HepG2 (cell line): Measurements from ENCODE around the gene FITM2. TPM values are rescaled to one million over a fixed set of nuclear protein-coding genes. Genes with fewer than 3 reads are reported as not detected.

Source experiments
- ARNT ChIP-seq: fragments of 450-650 bp; IDR thresholded peaks from 2 replicates; pipeline ENCODE4 v1.6.1; 2017
- ATRX ChIP-seq: sonication (generic); formaldehyde crosslinking; IDR thresholded peaks from 2 replicates; pipeline ENCODE4 v1.4.0; 2020; ENCODE audit warnings: missing genetic modification reagents, borderline replicate concordance
- BRCA1 ChIP-seq: sonication (generic); formaldehyde crosslinking; IDR thresholded peaks from 2 replicates; pipeline ENCODE4 v1.4.0; 2020; ENCODE audit warnings: missing genetic modification reagents
- DNMT1 ChIP-seq: sonication (generic); formaldehyde crosslinking; IDR thresholded peaks from 2 replicates; pipeline ENCODE4 v1.5.1; 2020; ENCODE audit warnings: mild to moderate bottlenecking, missing genetic modification reagents
- KLF9 ChIP-seq: IDR thresholded peaks from 2 replicates; pipeline ENCODE4 v1.6.1; 2016; ENCODE audit warnings: low read depth
- NCOR1 ChIP-seq: fragments of 200-600 bp; sonication (generic); IDR thresholded peaks from 2 replicates; pipeline ENCODE4 v1.7.0; 2017; ENCODE audit warnings: antibody characterized with exemption, low read length, borderline replicate concordance
- RFX1 ChIP-seq: fragments of 450-650 bp; IDR thresholded peaks from 2 replicates; pipeline ENCODE4 v1.6.1; 2017
- SALL1 ChIP-seq: sonication (generic); formaldehyde crosslinking; IDR thresholded peaks from 2 replicates; pipeline ENCODE4 v1.8.0; 2022; ENCODE audit warnings: mild to moderate bottlenecking, missing genetic modification reagents
- SNRNP70 ChIP-seq: fragments of 200-400 bp; formaldehyde crosslinking; IDR thresholded peaks from 2 replicates; pipeline ENCODE4 v1.6.1; 2017; ENCODE audit warnings: mild to moderate bottlenecking, low read depth, low read length, moderate library complexity
- TAF15 ChIP-seq: fragments of 200-400 bp; formaldehyde crosslinking; IDR thresholded peaks from one replicate; pipeline ENCODE4 v1.6.1; 2018; ENCODE audit warnings: mild to moderate bottlenecking, low read depth, low read length; ENCODE audit not compliant: poor library complexity, severe bottlenecking
- TBX2 ChIP-seq: sonication (generic); formaldehyde crosslinking; IDR thresholded peaks from 2 replicates; pipeline ENCODE4 v1.5.0; 2020; ENCODE audit warnings: missing genetic modification reagents, mild to moderate bottlenecking, borderline replicate concordance
- TSC22D2 ChIP-seq: sonication (generic); formaldehyde crosslinking; IDR thresholded peaks from 2 replicates; pipeline ENCODE4 v1.5.1; 2020; ENCODE audit warnings: missing genetic modification reagents, mild to moderate bottlenecking, borderline replicate concordance
- ZNF672 ChIP-seq: sonication (generic); formaldehyde crosslinking; IDR thresholded peaks from 2 replicates; pipeline ENCODE4 v1.8.1; 2022; ENCODE audit warnings: missing genetic modification reagents
- polyA plus RNA-seq, 8 experiments: library from polyadenylated mRNA; depleted of rRNA in 3 of 8; stranded (reverse) in 7 of 8; unstranded in 1 of 8; fragments of >200 nt; fragmentation: Illumina TruSeq in 4 of 8; extraction: Trizol in 4 of 8; gene quantifications; 2 replicates each; pipeline versions ENCODE4 v1.2.1 to v1.2.3, GENCODE V29; 2011 to 2016; ENCODE audit warnings: low read depth in 4 of 8, missing spikeins in 1 of 8, mixed read lengths in 1 of 8; ENCODE audit not compliant: insufficient read depth in 1 of 8
- total RNA-seq, 5 experiments: library from RNA; depleted of rRNA; stranded (reverse); fragments of >200 nt; fragmentation: Illumina TruSeq; extraction: Trizol; gene quantifications; 2 replicates each; pipeline ENCODE4 v1.2.3, GENCODE V29; 2016; ENCODE audit warnings: low read depth in 1 of 5
- TF ChIP-seq, protein P1 (sequence below): IDR thresholded peaks from 2 replicates; pipeline ENCODE4 v1.6.1; 2018; ENCODE audit warnings: missing genetic modification reagents
- TF ChIP-seq, protein P2 (sequence below): sonication (generic); formaldehyde crosslinking; IDR thresholded peaks from 2 replicates; pipeline ENCODE4 v1.5.1; 2020; ENCODE audit warnings: mild to moderate bottlenecking, moderate library complexity, missing genetic modification reagents
- TF ChIP-seq, protein P3 (sequence below): sonication (generic); formaldehyde crosslinking; IDR thresholded peaks from 2 replicates; pipeline ENCODE4 v1.8.0; 2022; ENCODE audit warnings: mild to moderate bottlenecking, missing genetic modification reagents, moderate library complexity
- TF ChIP-seq, protein P4 (sequence below), 2 experiments: sonication (generic) in 1 of 2; formaldehyde crosslinking in 1 of 2; IDR thresholded peaks; 2 replicates each; pipeline versions ENCODE4 v1.5.1 to v1.6.1; 2011 to 2020; ENCODE audit warnings: borderline replicate concordance in 1 of 2, low read depth in 1 of 2, low read length in 1 of 2, mild to moderate bottlenecking in 1 of 2, missing genetic modification reagents in 1 of 2, moderate library complexity in 1 of 2
- TF ChIP-seq, protein P5 (sequence below): sonication (generic); formaldehyde crosslinking; conservative IDR thresholded peaks from 2 replicates; pipeline ENCODE4 v1.4.0; 2020; ENCODE audit warnings: mild to moderate bottlenecking, missing genetic modification reagents, moderate library complexity

FITM2 gene
- total and polyA plus RNA-seq, 2 of the 13 experiments (the other 11 are each of a cell fraction or from before 2014, with no cell fraction given): 9.6 to 24.5 TPM

DNA sequence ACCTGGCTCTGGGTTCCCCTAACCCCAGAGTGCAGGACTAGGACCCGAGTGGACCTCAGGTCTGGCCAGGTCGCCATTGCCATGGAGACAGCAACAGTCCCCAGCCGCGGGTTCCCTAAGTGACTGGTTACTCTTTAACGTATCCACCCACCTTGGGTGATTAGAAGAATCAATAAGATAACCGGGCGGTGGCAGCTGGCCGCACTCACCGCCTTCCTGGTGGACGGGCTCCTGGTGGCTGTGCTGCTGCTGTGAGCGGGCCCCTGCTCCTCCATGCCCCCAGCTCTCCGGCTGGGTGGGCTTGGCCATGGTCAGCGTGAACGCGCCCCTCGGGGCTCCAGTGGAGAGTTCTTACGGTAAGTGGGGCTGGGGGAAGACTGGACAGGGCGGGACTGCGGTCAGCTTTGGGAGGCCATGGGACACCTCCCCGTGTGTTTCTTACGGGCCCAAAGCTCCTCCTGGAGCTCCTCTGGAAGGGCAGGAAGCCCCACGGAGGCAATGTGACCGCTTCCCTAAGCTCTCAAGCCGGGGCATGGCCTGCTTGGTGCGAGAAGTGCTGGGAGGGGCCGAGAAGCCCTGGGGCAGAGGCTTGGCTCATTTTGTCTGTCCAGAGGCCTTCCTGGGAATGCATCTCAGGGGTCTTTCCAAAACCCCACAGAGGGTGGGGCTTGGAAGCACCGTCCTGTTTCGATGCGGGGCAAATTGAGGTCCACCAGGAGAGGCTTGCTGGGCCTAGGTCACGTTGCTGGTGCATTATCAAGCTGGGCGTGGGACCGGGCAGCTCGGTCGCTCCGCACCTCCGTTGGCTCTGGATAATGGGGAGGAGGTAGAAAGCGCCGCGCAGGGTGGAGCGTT lies 44.7 kb upstream of the FITM2 start, which contains the start of gene HNF4A (continued):
- TF ChIP-seq ZNF672 (CRISPR knock-in tag) (peak; percentile 78), KLF9 (peak; percentile 89; the same call in 1 of the 2 replicates), RFX1 (peak; percentile 91), ARNT (no peak), BRCA1 (CRISPR knock-in tag) (peak; percentile 98), SALL1 (peak; percentile 92), NCOR1 (0 out of 2 replicates have a peak, but pooled peaks have one; percentile 5), SNRNP70 (no peak), ATRX (CRISPR knock-in tag) (no peak), TBX2 (CRISPR knock-in tag) (peak; percentile 97), TAF15 (peak; percentile 76), TSC22D2 (CRISPR knock-in tag) (peak; percentile 77; the same call in 1 of the 2 replicates), DNMT1 (CRISPR knock-in tag) (0 out of 2 replicates have a peak, but pooled peaks have one; percentile 9)
- TF ChIP-seq, protein P1, sequence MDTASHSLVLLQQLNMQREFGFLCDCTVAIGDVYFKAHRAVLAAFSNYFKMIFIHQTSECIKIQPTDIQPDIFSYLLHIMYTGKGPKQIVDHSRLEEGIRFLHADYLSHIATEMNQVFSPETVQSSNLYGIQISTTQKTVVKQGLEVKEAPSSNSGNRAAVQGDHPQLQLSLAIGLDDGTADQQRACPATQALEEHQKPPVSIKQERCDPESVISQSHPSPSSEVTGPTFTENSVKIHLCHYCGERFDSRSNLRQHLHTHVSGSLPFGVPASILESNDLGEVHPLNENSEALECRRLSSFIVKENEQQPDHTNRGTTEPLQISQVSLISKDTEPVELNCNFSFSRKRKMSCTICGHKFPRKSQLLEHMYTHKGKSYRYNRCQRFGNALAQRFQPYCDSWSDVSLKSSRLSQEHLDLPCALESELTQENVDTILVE (CRISPR knock-in tag): peak; percentile 79; the same call in 1 of the 2 replicates
- TF ChIP-seq, protein P2, sequence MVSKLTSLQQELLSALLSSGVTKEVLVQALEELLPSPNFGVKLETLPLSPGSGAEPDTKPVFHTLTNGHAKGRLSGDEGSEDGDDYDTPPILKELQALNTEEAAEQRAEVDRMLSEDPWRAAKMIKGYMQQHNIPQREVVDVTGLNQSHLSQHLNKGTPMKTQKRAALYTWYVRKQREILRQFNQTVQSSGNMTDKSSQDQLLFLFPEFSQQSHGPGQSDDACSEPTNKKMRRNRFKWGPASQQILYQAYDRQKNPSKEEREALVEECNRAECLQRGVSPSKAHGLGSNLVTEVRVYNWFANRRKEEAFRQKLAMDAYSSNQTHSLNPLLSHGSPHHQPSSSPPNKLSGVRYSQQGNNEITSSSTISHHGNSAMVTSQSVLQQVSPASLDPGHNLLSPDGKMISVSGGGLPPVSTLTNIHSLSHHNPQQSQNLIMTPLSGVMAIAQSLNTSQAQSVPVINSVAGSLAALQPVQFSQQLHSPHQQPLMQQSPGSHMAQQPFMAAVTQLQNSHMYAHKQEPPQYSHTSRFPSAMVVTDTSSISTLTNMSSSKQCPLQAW (CRISPR knock-in tag): peak; percentile 99
- TF ChIP-seq, protein P3, sequence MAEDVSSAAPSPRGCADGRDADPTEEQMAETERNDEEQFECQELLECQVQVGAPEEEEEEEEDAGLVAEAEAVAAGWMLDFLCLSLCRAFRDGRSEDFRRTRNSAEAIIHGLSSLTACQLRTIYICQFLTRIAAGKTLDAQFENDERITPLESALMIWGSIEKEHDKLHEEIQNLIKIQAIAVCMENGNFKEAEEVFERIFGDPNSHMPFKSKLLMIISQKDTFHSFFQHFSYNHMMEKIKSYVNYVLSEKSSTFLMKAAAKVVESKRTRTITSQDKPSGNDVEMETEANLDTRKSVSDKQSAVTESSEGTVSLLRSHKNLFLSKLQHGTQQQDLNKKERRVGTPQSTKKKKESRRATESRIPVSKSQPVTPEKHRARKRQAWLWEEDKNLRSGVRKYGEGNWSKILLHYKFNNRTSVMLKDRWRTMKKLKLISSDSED (CRISPR knock-in tag): no peak
- TF ChIP-seq, protein P4, sequence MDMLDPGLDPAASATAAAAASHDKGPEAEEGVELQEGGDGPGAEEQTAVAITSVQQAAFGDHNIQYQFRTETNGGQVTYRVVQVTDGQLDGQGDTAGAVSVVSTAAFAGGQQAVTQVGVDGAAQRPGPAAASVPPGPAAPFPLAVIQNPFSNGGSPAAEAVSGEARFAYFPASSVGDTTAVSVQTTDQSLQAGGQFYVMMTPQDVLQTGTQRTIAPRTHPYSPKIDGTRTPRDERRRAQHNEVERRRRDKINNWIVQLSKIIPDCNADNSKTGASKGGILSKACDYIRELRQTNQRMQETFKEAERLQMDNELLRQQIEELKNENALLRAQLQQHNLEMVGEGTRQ (IDR thresholded peaks at IDR 0.05; ENCODE audit: low read depth, low read length): no peak
- TF ChIP-seq, protein P4 (CRISPR knock-in tag; IDR thresholded peaks at IDR 0.05; ENCODE audit: borderline replicate concordance): peak; percentile 45; the same call in 1 of the 2 replicates
- TF ChIP-seq, protein P5, sequence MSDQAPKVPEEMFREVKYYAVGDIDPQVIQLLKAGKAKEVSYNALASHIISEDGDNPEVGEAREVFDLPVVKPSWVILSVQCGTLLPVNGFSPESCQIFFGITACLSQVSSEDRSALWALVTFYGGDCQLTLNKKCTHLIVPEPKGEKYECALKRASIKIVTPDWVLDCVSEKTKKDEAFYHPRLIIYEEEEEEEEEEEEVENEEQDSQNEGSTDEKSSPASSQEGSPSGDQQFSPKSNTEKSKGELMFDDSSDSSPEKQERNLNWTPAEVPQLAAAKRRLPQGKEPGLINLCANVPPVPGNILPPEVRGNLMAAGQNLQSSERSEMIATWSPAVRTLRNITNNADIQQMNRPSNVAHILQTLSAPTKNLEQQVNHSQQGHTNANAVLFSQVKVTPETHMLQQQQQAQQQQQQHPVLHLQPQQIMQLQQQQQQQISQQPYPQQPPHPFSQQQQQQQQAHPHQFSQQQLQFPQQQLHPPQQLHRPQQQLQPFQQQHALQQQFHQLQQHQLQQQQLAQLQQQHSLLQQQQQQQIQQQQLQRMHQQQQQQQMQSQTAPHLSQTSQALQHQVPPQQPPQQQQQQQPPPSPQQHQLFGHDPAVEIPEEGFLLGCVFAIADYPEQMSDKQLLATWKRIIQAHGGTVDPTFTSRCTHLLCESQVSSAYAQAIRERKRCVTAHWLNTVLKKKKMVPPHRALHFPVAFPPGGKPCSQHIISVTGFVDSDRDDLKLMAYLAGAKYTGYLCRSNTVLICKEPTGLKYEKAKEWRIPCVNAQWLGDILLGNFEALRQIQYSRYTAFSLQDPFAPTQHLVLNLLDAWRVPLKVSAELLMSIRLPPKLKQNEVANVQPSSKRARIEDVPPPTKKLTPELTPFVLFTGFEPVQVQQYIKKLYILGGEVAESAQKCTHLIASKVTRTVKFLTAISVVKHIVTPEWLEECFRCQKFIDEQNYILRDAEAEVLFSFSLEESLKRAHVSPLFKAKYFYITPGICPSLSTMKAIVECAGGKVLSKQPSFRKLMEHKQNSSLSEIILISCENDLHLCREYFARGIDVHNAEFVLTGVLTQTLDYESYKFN (CRISPR knock-in tag): peak; percentile 93
